Epidermal melanocyte (primary cell): ENCODE results near the gene NUDT3.
"Not testable (repeated sequence)": the region's sequence is repeated elsewhere in the genome, so short reads cannot be mapped to it uniquely, and the experiment has no call there.

Source experiments
- DNase-seq: peaks from one replicate; pipeline ENCODE4 v3.0.0; 2011; ENCODE audit warnings: low spot score; ENCODE audit not compliant: insufficient read length

Gene NUDT3

GRCh38 chr6:34392497-34393190 lies at the start of gene NUDT3:
TSS of gene NUDT3 (minus strand) at chr6:34392669. CDS start at chr6:34392362, 307 bp downstream.
- DNase-seq = peak; percentile 95

GRCh38 chr6:34441526-34441925 lies 49.1 kb upstream of the NUDT3 start:
- no peak for DNase-seq

GRCh38 chr6:34439442-34439841 lies 47.0 kb upstream of the NUDT3 start:
- no peak for DNase-seq

GRCh38 chr6:34438705-34439104 lies 46.2 kb upstream of the NUDT3 start:
- no peak for DNase-seq

GRCh38 chr6:34437644-34437970 lies 45.1 kb upstream of the NUDT3 start:
- DNase-seq = no peak

- no peak for DNase-seq
These were observed 44.6 kb upstream of the NUDT3 start for GRCh38 chr6:34436803-34437643.

- no peak for DNase-seq
These were observed 43.4 kb upstream of the NUDT3 start for GRCh38 chr6:34435916-34436315.

GRCh38 chr6:34425498-34426410 lies 33.3 kb upstream of the NUDT3 start, which contains the start of gene RPS10:
TSS of gene RPS10 (minus strand) at chr6:34426069. CDS start at chr6:34425221, 848 bp downstream.
- DNase-seq = peak; percentile 97

- DNase-seq = no peak
These were observed 32.6 kb upstream of the NUDT3 start for GRCh38 chr6:34425132-34425497.

GRCh38 chr6:34424200-34425131 lies 32.0 kb upstream of the NUDT3 start:
- DNase-seq = no peak

GRCh38 chr6:34423254-34423653 lies 30.8 kb upstream of the NUDT3 start:
- DNase-seq = no peak

GRCh38 chr6:34418367-34418766 lies 25.9 kb upstream of the NUDT3 start:
- no peak for DNase-seq

- DNase-seq = no peak
These were observed 24.5 kb upstream of the NUDT3 start for GRCh38 chr6:34416877-34417371.

- DNase-seq = peak; percentile 36
These were observed 22.8 kb upstream of the NUDT3 start for GRCh38 chr6:34414999-34415858.

- no peak for DNase-seq
These were observed 20.3 kb upstream of the NUDT3 start for GRCh38 chr6:34412643-34413214.

- peak; percentile 30 for DNase-seq
These were observed 19.5 kb upstream of the NUDT3 start for GRCh38 chr6:34412016-34412415.

GRCh38 chr6:34407915-34408314 lies 15.4 kb upstream of the NUDT3 start:
- DNase-seq = not testable (repeated sequence)

- no peak for DNase-seq
These were observed 4.0 kb upstream of the NUDT3 start for GRCh38 chr6:34396518-34396917.

GRCh38 chr6:34393966-34394305 lies 1.5 kb upstream of the NUDT3 start:
- DNase-seq = no peak
